Upper lobe of right lung (tissue), 1 donor: ENCODE results near the gene LRRK2. TPM values are rescaled to one million over a fixed set of nuclear protein-coding genes. Genes with fewer than 3 reads are reported as not detected.

Experiments
- ATAC-seq: fragments of 200-7000 bp; cut with Tn5 transposase; one replicate; pipeline ENCODE4 v1.9.1; 2020; ENCODE audit warnings: mild to moderate bottlenecking, moderate library complexity
- DNase-seq: peaks from one replicate; pipeline ENCODE4 v3.0.0-alpha.2; 2020
- H3K27ac ChIP-seq: fragments of 200-600 bp; one replicate; pipeline ENCODE4 v1.8.0; 2022
- H3K27me3 ChIP-seq: fragments of 200-600 bp; one replicate; pipeline ENCODE4 v1.8.0; 2022; ENCODE audit warnings: mild to moderate bottlenecking
- H3K36me3 ChIP-seq: fragments of 200-600 bp; one replicate; pipeline ENCODE4 v1.8.0; 2022
- H3K4me1 ChIP-seq: fragments of 200-600 bp; one replicate; pipeline ENCODE4 v1.8.0; 2022
- H3K4me3 ChIP-seq: fragments of 200-600 bp; one replicate; pipeline ENCODE4 v1.8.0; 2022; ENCODE audit warnings: mild to moderate bottlenecking
- H3K9me3 ChIP-seq: fragments of 200-600 bp; one replicate; pipeline ENCODE4 v1.8.0; 2022
- intact Hi-C: fragments of 100-400 bp; cut with DNase I; formaldehyde crosslinking; loops from one replicate; pipeline ENCODE4 v1.11.0; 2022
- total RNA-seq: library from RNA; stranded (reverse); fragmentation: NEBNext Ultra II Directional; extraction: Animal tissue kit (Norgen Biotek cat#: 25700); gene quantifications from one replicate; pipeline ENCODE4 v1.2.1, GENCODE V29; 2021
- TF ChIP-seq, protein P1 (sequence below): fragments of 200-600 bp; IDR thresholded peaks from one replicate; pipeline ENCODE4 v1.8.0; 2022; ENCODE audit warnings: antibody characterized with exemption
- donor health status: DM: no; HTN: yes; CAD: no; lungs with severe emphysema.

The LRRK2 gene
- total RNA-seq, 1 donor from 2014 or later, result 415 TPM

DNA sequence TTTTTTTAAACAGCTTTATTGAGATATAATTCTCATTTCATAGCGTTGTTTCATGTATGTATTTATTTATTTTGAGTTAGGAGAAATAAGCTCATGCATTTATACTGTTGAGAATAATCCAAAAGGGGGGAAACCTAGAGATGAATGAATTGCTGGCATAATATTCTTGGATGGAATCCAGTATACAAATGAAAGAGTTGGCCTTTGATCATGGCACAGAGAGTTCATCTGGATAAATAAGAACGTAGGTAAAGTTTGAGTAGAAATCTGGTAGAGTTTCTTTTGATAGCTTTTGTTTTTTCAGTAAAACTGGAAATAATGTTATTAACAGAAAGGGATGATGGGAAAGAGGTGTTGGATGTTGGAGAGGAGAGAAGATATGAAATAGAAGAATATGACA lies 166.2 kb downstream of the LRRK2 start:
- H3K27ac ChIP-seq, result no peak overlapping the region
- H3K4me3 ChIP-seq, result no peak overlapping the region
- intact Hi-C loops, result no loop called here
- H3K27me3 ChIP-seq, result no peaks in the 10 kb centered on the region
- no peaks in the 10 kb centered on the region for H3K36me3 ChIP-seq
- no peak for ATAC-seq
- TF ChIP-seq, protein P1, sequence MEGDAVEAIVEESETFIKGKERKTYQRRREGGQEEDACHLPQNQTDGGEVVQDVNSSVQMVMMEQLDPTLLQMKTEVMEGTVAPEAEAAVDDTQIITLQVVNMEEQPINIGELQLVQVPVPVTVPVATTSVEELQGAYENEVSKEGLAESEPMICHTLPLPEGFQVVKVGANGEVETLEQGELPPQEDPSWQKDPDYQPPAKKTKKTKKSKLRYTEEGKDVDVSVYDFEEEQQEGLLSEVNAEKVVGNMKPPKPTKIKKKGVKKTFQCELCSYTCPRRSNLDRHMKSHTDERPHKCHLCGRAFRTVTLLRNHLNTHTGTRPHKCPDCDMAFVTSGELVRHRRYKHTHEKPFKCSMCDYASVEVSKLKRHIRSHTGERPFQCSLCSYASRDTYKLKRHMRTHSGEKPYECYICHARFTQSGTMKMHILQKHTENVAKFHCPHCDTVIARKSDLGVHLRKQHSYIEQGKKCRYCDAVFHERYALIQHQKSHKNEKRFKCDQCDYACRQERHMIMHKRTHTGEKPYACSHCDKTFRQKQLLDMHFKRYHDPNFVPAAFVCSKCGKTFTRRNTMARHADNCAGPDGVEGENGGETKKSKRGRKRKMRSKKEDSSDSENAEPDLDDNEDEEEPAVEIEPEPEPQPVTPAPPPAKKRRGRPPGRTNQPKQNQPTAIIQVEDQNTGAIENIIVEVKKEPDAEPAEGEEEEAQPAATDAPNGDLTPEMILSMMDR, result no peak
- no peaks in the 10 kb centered on the region for H3K9me3 ChIP-seq
- DNase-seq, result no peak
- no peaks in the 10 kb centered on the region for H3K4me1 ChIP-seq

DNA sequence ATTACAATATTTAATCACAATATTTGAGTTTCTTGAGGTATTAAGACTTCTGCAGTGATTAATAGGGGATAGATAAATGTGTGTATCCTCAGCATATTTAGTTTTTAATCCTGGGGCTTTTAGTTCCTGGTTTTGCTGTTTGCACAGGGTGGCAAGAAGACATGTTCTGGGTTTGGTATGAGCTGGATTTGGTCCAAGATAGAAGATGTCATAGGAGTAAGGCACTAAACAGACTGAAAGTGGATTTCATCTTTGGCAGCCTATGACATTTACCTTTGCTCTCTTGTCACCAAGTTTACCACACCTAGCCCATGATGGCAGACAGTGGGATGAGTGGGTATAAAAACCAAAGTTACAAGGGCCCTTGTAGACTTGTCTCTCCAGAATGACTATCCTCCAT lies 168.2 kb downstream of the LRRK2 start:
- intact Hi-C loops, result no loop called here
- H3K9me3 ChIP-seq, result no peaks in the 10 kb centered on the region
- H3K27me3 ChIP-seq, result no peaks in the 10 kb centered on the region
- no peaks in the 10 kb centered on the region for H3K36me3 ChIP-seq
- no peak overlapping the region for H3K4me3 ChIP-seq
- TF ChIP-seq, protein P1, result no peak
- no peak for ATAC-seq
- no peak for DNase-seq
- H3K4me1 ChIP-seq, result no peaks in the 10 kb centered on the region
- no peak overlapping the region for H3K27ac ChIP-seq

DNA sequence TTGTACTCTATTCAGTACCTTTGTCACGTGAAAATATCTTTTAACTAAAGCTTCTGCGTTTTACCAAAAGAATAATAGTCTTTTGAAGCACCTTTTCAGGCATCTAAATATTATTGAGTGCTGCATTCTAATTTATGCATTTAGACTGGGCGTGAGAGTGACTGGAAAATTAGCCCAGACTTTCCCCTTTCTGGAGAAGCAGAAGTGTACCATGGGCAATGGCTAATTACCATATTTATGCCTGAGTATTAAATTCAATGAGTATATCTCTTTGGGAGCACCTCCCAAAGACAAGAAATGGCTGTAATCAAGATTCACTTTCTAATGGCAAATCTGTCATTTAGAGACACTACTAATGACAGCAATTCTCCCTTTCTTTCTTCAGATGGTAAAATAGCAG lies 174.9 kb downstream of the LRRK2 start:
- no peak overlapping the region for H3K27ac ChIP-seq
- H3K9me3 ChIP-seq, result no peaks in the 10 kb centered on the region
- ATAC-seq, result no peak
- TF ChIP-seq, protein P1, result no peak
- no peak for DNase-seq
- no peaks in the 10 kb centered on the region for H3K27me3 ChIP-seq
- intact Hi-C loops, result no loop called here
- no peak overlapping the region for H3K4me3 ChIP-seq
- no peaks in the 10 kb centered on the region for H3K4me1 ChIP-seq
- no peaks in the 10 kb centered on the region for H3K36me3 ChIP-seq

DNA sequence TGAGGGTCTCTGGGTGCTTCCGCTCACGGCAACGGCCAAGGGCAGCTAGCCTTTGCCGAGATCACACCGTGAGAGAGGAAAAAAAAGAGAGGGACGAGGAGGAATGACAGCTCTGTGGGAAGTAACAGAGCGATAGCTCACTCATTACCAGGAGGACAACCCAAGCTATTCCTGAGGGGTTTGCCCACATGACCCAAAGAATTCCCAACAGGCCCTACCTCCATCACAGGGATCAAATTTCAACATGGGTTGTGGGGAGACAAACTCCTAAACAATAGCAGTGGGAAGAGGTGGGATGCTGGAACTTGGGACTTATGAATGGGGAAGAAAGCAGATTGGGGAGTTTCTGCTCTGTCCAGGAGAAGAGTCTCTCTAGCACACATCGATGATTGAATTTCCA lies 180.6 kb downstream of the LRRK2 start:
- Histone ChIP-seq H3K4me3 (no peak overlapping the region), H3K9me3 (no peaks in the 10 kb centered on the region), H3K4me1 (no peaks in the 10 kb centered on the region), H3K36me3 (no peaks in the 10 kb centered on the region), H3K27ac (no peak overlapping the region), H3K27me3 (no peaks in the 10 kb centered on the region)
- no peak for DNase-seq
- ATAC-seq, result no peak
- intact Hi-C loops, result no loop called here
- TF ChIP-seq, protein P1, result no peak

Other genes starting within 250 kb of the LRRK2 start
- gene SLC2A13, start 118.9 kb upstream of the LRRK2 start, total RNA-seq, result 11.3 TPM